Femur (tissue), 1 donor: ENCODE results near the gene ACOXL.

ENCODE experiments used
- DNase-seq: peaks from one replicate; pipeline ENCODE4 v3.0.0-alpha.2; 2017

Gene ACOXL

GRCh38 chr2:110759411-110759810 lies 27.0 kb downstream of the ACOXL start:
- DNase-seq, result no peak

GRCh38 chr2:110764931-110765330 lies 32.6 kb downstream of the ACOXL start:
- no peak for DNase-seq

GRCh38 chr2:110766291-110766690 lies 33.9 kb downstream of the ACOXL start:
- DNase-seq, result no peak

GRCh38 chr2:110768591-110768990 lies 36.2 kb downstream of the ACOXL start:
- no peak for DNase-seq

- DNase-seq, result peak; percentile 51
These were observed 38.1 kb downstream of the ACOXL start for GRCh38 chr2:110770404-110770958.

GRCh38 chr2:110770959-110771431 lies 38.6 kb downstream of the ACOXL start:
- peak; percentile 86 for DNase-seq

GRCh38 chr2:110771547-110772382 lies 39.4 kb downstream of the ACOXL start:
- peak; percentile 52 for DNase-seq

GRCh38 chr2:110772383-110772755 lies 40.0 kb downstream of the ACOXL start:
- no peak for DNase-seq

GRCh38 chr2:110773401-110773921 lies 41.1 kb downstream of the ACOXL start:
- peak; percentile 87 for DNase-seq

- no peak for DNase-seq
These were observed 42.3 kb downstream of the ACOXL start for GRCh38 chr2:110774701-110775100.

GRCh38 chr2:110777531-110778311 lies 45.3 kb downstream of the ACOXL start:
- peak; percentile 72 for DNase-seq

GRCh38 chr2:110780461-110780860 lies 48.1 kb downstream of the ACOXL start:
- DNase-seq, result no peak

GRCh38 chr2:110783196-110783873 lies 51.0 kb downstream of the ACOXL start:
- no peak for DNase-seq

GRCh38 chr2:110784047-110784631 lies 51.8 kb downstream of the ACOXL start:
- DNase-seq, result no peak

GRCh38 chr2:110785439-110785838 lies 53.1 kb downstream of the ACOXL start:
- no peak for DNase-seq

- no peak for DNase-seq
These were observed 56.6 kb downstream of the ACOXL start for GRCh38 chr2:110788976-110789375.

GRCh38 chr2:110789706-110790105 lies 57.3 kb downstream of the ACOXL start:
- DNase-seq, result no peak

GRCh38 chr2:110790907-110791306 lies 58.5 kb downstream of the ACOXL start:
- no peak for DNase-seq

GRCh38 chr2:110791435-110791834 lies 59.1 kb downstream of the ACOXL start:
- no peak for DNase-seq

- DNase-seq, result no peak
These were observed 60.7 kb downstream of the ACOXL start for GRCh38 chr2:110793034-110793433.

GRCh38 chr2:110794390-110794789 lies 62.0 kb downstream of the ACOXL start:
- no peak for DNase-seq

GRCh38 chr2:110794951-110795350 lies 62.6 kb downstream of the ACOXL start:
- no peak for DNase-seq
